Neuron (in vitro differentiated cells): ENCODE data around the gene ARFGEF3.
"Not testable (repeated sequence)": the region's sequence is repeated elsewhere in the genome, so short reads cannot be mapped to it uniquely, and the experiment has no call there.

ENCODE experiments used
- H2AFZ ChIP-seq: one replicate; pipeline ENCODE4 v1.6.1; 2013; ENCODE audit warnings: low read depth, mild to moderate bottlenecking, inconsistent platforms, low read length, moderate library complexity
- H3K27me3 ChIP-seq: one replicate; pipeline ENCODE4 v1.6.1; 2013; ENCODE audit warnings: low read length; ENCODE audit not compliant: insufficient read depth
- H3K36me3 ChIP-seq: one replicate; pipeline ENCODE4 v1.6.1; 2013; ENCODE audit warnings: low read length; ENCODE audit not compliant: insufficient read depth
- H3K4me1 ChIP-seq: one replicate; pipeline ENCODE4 v1.6.1; 2013; ENCODE audit warnings: low read length; ENCODE audit not compliant: insufficient read depth
- H3K4me3 ChIP-seq: 2 replicates; pipeline ENCODE4 v1.5.1; 2013; ENCODE audit warnings: mild to moderate bottlenecking, low read length, moderate library complexity
- H3K9me3 ChIP-seq: one replicate; pipeline ENCODE4 v1.6.1; 2013; ENCODE audit warnings: low read length

ARFGEF3 gene

DNA sequence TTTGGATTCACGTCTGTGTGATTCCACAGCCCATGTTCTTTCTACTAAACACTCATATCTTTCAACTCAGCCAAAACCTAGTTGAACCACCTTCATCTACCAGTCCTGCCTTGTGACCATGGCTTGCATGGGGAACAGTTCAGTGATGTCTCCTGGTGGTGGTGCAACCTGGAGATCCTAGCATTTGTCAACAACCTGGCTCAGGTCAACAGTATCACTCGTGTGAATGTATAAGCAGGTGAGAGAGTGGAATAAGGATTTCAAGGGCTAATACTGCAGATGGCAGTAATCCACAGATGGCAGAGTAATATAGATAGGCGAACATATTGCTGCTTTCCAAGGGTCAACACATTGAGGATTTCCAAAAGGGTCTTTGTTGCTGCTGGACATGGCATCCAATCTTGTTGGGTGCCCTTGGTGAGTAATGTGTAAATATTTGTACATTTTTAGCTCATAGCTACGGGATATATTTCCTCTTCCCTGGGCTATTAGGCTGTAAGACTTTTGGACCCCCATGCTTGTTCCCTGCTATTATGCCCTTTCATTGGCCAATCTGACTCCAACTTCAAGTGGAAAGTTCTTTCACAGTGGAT lies 43.1 kb downstream of the ARFGEF3 start:
- Histone ChIP-seq H3K27me3 (no peaks in the 10 kb centered on the region), H3K4me3 (no peak overlapping the region), H3K4me1 (no peaks in the 10 kb centered on the region)

DNA sequence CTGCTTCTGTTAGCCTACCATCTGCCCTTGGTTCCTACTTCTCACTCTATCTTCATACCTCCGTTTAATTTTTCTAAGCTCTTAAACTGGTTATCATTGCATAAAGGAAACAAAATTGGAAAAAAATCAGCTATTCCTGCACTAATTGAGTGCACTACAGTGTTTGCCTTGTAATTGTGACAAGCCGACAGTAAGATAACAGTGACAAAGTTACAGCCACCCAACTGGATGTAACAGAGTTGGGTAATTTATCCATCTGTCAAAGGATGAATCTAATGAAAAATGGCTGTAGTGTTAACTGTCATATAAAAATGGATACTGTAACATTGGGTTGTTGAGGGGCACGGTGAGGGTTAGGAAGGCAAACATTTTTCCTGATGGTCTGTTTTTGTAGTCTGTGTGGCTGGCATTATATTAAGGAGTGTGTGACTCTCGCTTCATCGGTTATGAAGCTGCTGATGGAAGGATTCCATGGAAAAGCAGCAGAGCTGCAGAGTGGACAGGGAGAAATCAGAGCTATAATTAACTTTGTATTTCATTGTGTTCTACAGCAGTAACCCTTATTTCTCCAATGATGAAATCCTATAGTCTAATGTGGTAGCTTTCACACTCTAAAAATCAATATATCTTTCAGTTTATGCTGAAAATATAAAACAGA lies 43.8 kb downstream of the ARFGEF3 start:
- no peaks in the 10 kb centered on the region for H3K36me3 ChIP-seq
- no peak overlapping the region for H3K4me3 ChIP-seq
- H3K4me1 ChIP-seq = no peaks in the 10 kb centered on the region
- H2AFZ ChIP-seq = no peak overlapping the region
- H3K27me3 ChIP-seq = no peaks in the 10 kb centered on the region
- H3K9me3 ChIP-seq = no peaks in the 10 kb centered on the region

More for the DNA sequence above, 43.1 kb downstream of the ARFGEF3 start:
- Histone ChIP-seq H3K9me3 (no peaks in the 10 kb centered on the region), H3K36me3 (no peaks in the 10 kb centered on the region), H2AFZ (no peak overlapping the region)

DNA sequence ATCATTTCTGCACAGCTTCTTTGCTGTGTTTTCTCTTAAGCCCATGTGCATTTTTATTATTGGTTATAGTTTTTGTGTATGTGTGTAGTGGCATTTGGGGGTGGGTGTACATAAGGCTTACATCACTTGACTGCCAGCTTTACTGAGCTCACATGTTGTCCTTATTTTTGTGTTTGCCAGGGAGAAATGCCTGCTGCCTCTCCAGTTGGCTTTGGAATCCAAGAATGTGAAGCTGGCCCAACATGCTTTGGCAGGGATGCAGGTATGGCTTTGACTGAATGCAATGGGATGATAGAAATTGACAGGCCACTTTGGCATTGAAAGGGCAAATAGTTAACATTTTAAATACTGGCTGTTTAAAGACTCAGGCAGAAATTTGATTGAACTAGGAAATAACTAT lies 45.1 kb downstream of the ARFGEF3 start:
- Histone ChIP-seq H3K4me3 (no peak overlapping the region), H3K4me1 (no peaks in the 10 kb centered on the region), H3K36me3 (no peaks in the 10 kb centered on the region), H3K9me3 (no peaks in the 10 kb centered on the region), H2AFZ (no peak overlapping the region), H3K27me3 (no peaks in the 10 kb centered on the region)

DNA sequence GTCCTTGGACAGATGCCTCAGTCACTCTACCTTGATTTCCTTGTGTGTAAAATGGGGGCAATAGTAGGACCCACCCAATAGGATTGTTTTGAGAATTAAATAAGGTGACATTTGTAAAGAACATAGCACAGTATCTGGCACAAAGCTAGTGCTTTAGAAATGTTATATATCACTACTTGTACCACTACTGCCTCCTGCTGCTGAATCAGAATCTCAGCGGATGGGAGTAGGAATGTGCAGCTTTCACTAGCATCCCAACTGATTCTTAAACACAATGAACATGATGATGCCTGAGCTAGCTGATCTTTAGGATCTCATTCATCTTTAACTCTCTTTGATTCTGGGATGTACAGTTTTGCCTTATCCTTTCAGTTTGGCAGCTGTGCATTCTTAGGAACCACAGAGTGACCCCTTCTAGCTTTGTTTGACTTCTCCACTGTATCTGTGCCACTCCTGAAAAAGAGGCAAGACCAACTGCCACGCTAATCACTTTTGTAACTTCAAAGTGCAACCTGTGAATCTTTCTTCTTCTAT lies 49.4 kb downstream of the ARFGEF3 start:
- Histone ChIP-seq H3K9me3 (no peaks in the 10 kb centered on the region), H3K27me3 (no peaks in the 10 kb centered on the region), H3K4me1 (no peaks in the 10 kb centered on the region), H3K36me3 (no peaks in the 10 kb centered on the region), H2AFZ (no peak overlapping the region), H3K4me3 (no peak overlapping the region)

DNA sequence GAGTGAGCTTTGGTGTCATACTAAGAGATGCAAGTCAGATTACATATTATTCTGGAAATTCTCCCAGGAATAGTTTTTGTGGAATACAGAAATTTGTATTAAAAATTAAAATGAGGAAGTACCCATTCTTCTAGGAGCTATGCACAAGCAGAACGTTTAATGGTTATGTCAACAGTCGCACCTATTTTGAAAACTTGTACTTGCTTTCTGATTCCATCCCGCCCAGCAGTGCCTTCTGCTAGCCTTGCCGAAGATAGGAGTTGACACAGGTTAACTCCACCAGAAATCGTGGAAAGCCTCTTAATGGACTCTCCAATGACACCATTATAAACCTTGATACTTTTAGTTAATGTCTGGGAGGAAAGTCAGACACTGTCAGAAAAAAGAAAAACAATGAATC lies 49.9 kb downstream of the ARFGEF3 start:
- Histone ChIP-seq H3K9me3 (no peaks in the 10 kb centered on the region), H3K36me3 (no peaks in the 10 kb centered on the region), H3K4me1 (no peaks in the 10 kb centered on the region), H3K27me3 (no peaks in the 10 kb centered on the region), H2AFZ (no peak overlapping the region), H3K4me3 (no peak overlapping the region)

DNA sequence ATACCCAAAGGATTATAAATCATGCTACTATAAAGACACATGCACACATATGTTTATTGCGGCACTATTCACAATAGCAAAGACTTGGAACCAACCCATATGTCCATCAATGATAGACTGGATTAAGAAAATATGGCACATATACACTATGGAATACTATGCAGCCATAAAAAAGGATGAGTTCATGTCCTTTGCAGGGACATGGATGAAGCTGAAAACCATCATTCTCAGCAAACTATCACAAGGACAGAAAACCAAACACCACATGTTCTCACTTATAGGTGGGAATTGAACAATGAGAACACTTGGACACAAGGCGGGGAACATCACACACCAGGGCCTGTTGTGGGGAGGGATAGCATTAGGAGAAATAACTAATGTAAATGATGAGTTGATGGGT lies 50.8 kb downstream of the ARFGEF3 start:
- not testable (repeated sequence) for H3K36me3 ChIP-seq, H2AFZ ChIP-seq, H3K9me3 ChIP-seq, H3K27me3 ChIP-seq, H3K4me3 ChIP-seq, H3K4me1 ChIP-seq

DNA sequence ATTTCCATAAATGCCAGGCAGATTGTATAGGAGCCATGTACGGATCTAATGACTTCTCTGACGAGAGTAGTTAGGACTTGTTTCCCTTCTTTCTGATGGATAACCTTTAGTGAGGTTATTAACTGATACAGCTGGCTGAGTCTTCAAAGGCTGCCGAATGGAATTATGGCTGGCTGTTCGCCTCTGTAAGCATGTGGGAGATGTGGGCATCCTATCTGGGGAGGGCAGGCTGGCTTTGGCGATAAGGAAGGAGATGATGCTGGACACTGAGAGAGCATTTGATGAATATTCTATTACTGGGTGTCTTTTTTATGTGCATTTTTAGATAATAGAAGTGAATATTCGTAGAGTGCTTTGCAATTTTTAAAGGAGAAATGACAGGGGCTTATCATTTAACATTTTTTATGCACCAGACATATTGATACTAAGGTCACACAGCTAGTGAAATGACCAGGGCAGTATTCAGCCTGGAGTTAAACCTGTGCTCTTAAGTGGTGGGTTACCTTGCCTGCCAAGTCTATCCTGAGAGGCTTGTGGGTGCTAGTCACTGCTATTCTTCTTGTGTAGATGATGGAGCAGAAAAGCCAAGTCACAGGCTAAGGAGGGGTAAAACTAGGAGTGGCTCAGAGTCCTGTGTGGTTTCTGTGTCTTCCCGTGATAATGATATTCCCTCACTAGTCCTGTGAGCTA lies 53.5 kb downstream of the ARFGEF3 start:
- Histone ChIP-seq H3K9me3 (no peaks in the 10 kb centered on the region), H3K27me3 (no peaks in the 10 kb centered on the region), H3K36me3 (no peaks in the 10 kb centered on the region), H3K4me1 (no peaks in the 10 kb centered on the region), H3K4me3 (no peak overlapping the region), H2AFZ (no peak overlapping the region)

DNA sequence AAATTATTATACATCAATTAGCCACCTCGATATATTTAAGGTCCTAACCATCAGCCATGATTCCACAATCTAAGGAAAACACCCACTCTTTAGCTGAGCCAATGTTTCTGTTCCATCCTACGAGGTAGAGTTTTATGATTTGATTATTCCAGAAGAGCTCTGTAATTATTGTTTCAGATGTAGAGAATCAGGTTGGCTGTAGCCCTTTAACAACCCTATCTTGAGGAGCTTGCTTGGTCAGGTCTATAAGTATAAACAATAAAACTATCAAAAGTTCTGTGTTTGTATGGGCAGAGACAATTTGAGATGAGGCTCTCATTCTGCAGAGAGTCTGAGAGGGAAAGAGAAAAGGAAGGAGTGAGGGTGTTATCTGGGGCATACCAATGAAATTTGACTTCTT lies 56.7 kb downstream of the ARFGEF3 start, which contains the start of gene PBOV1:
Gene PBOV1 (minus strand): TSS at position 43 of the 400 bp plus-strand sequence. CDS start 96 bp downstream, outside the sequence.
- Histone ChIP-seq H2AFZ (no peak within 1 kb of the TSS), H3K4me3 (no peak within 1 kb of the TSS), H3K36me3 (no peaks in the 10 kb centered on the region), H3K4me1 (no peaks in the 10 kb centered on the region), H3K27me3 (no peaks in the 10 kb centered on the region), H3K9me3 (no peaks in the 10 kb centered on the region)

DNA sequence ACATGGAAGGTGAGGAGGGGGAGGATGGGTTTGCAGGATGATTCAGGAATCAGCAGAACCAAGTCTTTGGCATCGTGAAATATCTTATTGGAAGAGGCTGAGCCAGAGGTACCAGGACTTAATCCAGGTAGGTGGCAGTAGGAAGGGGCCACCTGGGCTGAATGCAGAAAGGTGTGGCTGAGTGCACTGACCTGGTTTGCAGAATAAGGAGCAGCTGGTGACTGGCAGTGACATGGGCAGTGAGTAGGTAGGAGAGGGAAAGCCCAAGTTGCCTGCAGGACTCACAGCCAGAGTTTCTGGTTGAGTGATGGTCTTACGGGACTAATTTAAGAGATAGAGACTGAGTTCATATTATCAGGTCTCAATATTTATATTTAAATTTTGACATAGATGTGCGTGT lies 57.7 kb downstream of the ARFGEF3 start:
- Histone ChIP-seq H3K36me3 (no peaks in the 10 kb centered on the region), H3K9me3 (no peaks in the 10 kb centered on the region), H3K4me1 (no peaks in the 10 kb centered on the region), H3K27me3 (no peaks in the 10 kb centered on the region), H2AFZ (no peak overlapping the region), H3K4me3 (no peak overlapping the region)

DNA sequence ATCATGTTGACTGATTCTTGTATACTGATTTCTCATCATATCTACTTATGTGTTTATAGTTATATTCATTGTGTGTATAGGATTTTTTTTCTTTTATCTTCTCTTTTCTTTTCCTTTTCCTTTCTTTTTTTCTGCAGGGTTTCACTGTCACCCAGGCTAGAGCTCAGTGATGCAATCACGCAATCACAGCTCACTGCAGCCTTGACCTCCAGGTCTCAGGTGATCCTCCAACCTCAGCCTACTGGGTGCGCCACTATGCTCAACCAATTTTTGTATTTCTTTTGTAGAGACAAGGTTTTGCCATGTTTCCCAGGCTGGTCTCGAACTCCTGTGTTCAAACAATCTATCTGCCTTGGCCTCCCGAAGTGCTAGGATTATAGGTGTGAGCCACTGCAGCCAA lies 58.2 kb downstream of the ARFGEF3 start:
- Histone ChIP-seq H3K4me3 (no peak overlapping the region), H3K9me3 (no peaks in the 10 kb centered on the region), H3K4me1 (no peaks in the 10 kb centered on the region), H2AFZ (no peak overlapping the region), H3K27me3 (no peaks in the 10 kb centered on the region), H3K36me3 (no peaks in the 10 kb centered on the region)

DNA sequence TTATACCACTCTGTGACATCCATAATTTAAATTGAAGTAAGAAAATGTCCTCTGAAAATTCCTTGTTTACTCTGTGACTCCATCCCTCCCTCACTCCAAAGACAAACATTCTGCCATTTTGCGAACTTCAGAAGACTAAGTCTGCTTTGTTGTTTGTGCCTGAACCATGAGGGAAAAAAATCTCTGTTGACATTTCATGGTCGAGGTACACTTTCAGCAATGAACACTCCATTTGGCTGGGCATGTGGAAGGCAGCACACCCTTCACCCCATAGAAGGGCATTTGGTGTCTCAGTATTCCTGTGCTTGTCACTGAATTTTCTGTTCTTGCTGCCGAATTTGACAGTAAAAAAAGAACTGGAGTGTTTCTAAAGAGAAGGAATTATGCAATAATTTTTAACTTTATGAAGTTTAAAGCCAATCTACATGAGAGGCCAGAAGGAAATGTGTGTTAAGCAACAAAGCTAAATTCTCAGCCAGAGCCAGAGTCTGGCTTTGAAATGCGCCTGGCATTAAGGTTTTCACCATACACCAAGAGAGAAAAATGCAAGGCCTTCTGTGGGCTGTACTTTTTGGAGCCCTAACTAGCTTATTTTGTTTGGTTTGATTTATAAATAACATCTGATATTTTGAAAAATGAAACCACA lies 61.3 kb downstream of the ARFGEF3 start:
- H3K27me3 ChIP-seq = no peaks in the 10 kb centered on the region
- H3K4me3 ChIP-seq = no peak overlapping the region
- no peaks in the 10 kb centered on the region for H3K4me1 ChIP-seq
- H2AFZ ChIP-seq = no peak overlapping the region
- no peaks in the 10 kb centered on the region for H3K36me3 ChIP-seq
- H3K9me3 ChIP-seq = no peaks in the 10 kb centered on the region

DNA sequence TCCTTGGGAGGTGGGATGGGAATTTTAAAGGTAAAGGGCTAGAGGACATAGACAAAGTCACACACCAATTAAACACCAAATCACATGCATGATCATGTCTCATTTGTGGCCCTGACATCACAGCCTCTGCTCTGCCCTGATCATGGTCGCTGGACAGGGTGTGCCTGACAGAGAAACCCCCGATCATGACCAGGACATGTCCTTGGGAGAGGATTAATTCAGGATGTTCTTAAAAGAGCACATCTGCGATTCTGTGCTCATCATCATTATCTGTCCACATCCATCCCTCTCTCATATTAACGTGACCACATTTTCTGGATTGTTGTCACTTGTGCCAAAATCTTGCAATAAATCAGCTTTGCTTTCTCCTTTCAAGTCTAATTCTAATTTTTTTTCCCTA lies 64.2 kb downstream of the ARFGEF3 start:
- Histone ChIP-seq H3K9me3 (no peaks in the 10 kb centered on the region), H3K4me3 (no peak overlapping the region), H3K36me3 (no peaks in the 10 kb centered on the region), H3K27me3 (no peaks in the 10 kb centered on the region), H2AFZ (no peak overlapping the region), H3K4me1 (no peaks in the 10 kb centered on the region)

DNA sequence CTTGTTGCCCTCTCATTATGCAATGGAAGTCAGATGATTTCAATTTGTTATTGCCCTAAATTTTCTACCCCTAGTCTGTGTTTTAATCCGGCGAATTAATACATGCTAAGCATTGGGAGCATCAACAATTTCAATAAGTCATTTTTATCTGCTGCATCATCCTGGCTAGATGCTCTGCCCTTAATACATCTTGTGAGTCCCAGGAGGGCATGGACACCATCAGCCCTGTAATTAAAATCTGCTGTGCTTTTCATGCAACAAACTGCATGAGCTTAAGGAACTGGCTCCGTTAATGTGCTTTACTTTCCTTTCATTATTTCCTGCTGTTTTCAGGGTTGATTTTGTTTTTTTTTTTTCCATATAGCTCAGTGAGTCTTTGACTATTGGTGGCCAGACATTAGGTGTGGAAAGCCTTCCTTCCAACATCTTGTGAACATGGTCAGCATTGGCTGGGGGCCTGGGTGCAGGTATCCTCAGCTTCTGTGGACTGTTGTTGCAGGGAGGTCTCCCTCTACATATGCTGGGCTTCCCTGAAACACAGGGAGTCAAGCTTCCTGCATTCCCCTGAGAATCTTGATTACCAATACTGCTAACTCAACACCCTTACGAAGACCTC lies 65.1 kb downstream of the ARFGEF3 start:
- Histone ChIP-seq H3K4me1 (no peaks in the 10 kb centered on the region), H3K36me3 (no peaks in the 10 kb centered on the region), H3K27me3 (no peaks in the 10 kb centered on the region), H3K9me3 (no peaks in the 10 kb centered on the region), H2AFZ (no peak overlapping the region), H3K4me3 (no peak overlapping the region)
